Liver (tissue), 9 donors: ENCODE data around the gene CLIC3. TPM values are rescaled to one million over a fixed set of nuclear protein-coding genes. Genes with fewer than 3 reads are reported as not detected.

ENCODE experiments used
- DNase-seq: peaks from one replicate; pipeline ENCODE4 v3.0.0-alpha.2; 2017; ENCODE audit warnings: low spot score
- H3K27ac ChIP-seq, 2 donors: one replicate each; pipeline ENCODE4 v1.7.0; 2013; ENCODE audit warnings: inconsistent platforms in 2 of 2, low read length in 2 of 2, control low read depth in 1 of 2, low read depth in 1 of 2, mild to moderate bottlenecking in 1 of 2
- H3K27me3 ChIP-seq, 4 donors: one replicate each; pipeline versions ENCODE4 v1.6.1 to v1.7.0; 2013; ENCODE audit warnings: low read length in 3 of 4, inconsistent platforms in 1 of 4, mild to moderate bottlenecking in 1 of 4, moderate library complexity in 1 of 4; ENCODE audit not compliant: control insufficient read depth in 4 of 4, insufficient read depth in 4 of 4
- H3K36me3 ChIP-seq, 4 donors: one replicate each; pipeline versions ENCODE4 v1.6.1 to v1.7.0; 2013; ENCODE audit warnings: low read length in 3 of 4, mild to moderate bottlenecking in 3 of 4, low read depth in 1 of 4, moderate library complexity in 1 of 4; ENCODE audit not compliant: control insufficient read depth in 4 of 4, insufficient read depth in 3 of 4
- H3K4me1 ChIP-seq, 4 donors: one replicate each; pipeline versions ENCODE4 v1.6.1 to v1.7.0; 2013; ENCODE audit warnings: low read length in 3 of 4, mild to moderate bottlenecking in 3 of 4, moderate library complexity in 1 of 4; ENCODE audit not compliant: control insufficient read depth in 4 of 4, insufficient read depth in 4 of 4
- H3K4me3 ChIP-seq, 3 donors: one replicate each; pipeline versions ENCODE4 v1.6.1 to v1.7.0; 2013; ENCODE audit warnings: low read length in 3 of 3, control low read depth in 1 of 3, low read depth in 1 of 3, mild to moderate bottlenecking in 1 of 3
- H3K9ac ChIP-seq, 2 donors: one replicate each; pipeline ENCODE4 v1.7.0; 2013; ENCODE audit warnings: low read length in 2 of 2, mild to moderate bottlenecking in 2 of 2, moderate library complexity in 2 of 2, control low read depth in 1 of 2, low read depth in 1 of 2
- H3K9me3 ChIP-seq, 4 donors: one replicate each; pipeline versions ENCODE4 v1.6.1 to v1.7.0; 2013; ENCODE audit warnings: low read length in 3 of 4; ENCODE audit not compliant: control insufficient read depth in 4 of 4
- CTCF ChIP-seq: fragments of 150-350 bp; IDR thresholded peaks from 2 replicates; pipeline ENCODE4 v1.5.1; 2017; ENCODE audit warnings: improper control_type of control experiment, low read depth, low read length; ENCODE audit not compliant: missing input control
- EGR1 ChIP-seq, 2 donors: IDR thresholded peaks; 2 replicates each; pipeline ENCODE4 v1.6.1; 2016 to 2018; ENCODE audit warnings: antibody characterized with exemption in 2 of 2, low read depth in 2 of 2
- FOXA1 ChIP-seq: IDR thresholded peaks from 2 replicates; pipeline ENCODE4 v1.6.1; 2016; ENCODE audit warnings: antibody characterized with exemption
- HNF4A ChIP-seq, 2 donors: conservative IDR thresholded peaks; 2 replicates each; pipeline ENCODE4 v1.6.1; 2016; ENCODE audit warnings: antibody characterized with exemption in 2 of 2, mild to moderate bottlenecking in 2 of 2
- HNF4G ChIP-seq: IDR thresholded peaks from 2 replicates; pipeline ENCODE4 v1.6.1; 2016; ENCODE audit warnings: antibody characterized with exemption
- NR2F2 ChIP-seq: IDR thresholded peaks from 2 replicates; pipeline ENCODE4 v1.6.1; 2016; ENCODE audit warnings: antibody characterized with exemption
- RAD21 ChIP-seq, 2 donors: IDR thresholded peaks; 2 replicates each; pipeline ENCODE4 v1.6.1; 2016; ENCODE audit warnings: antibody characterized with exemption in 2 of 2, mild to moderate bottlenecking in 2 of 2
- RXRA ChIP-seq, 2 donors: IDR thresholded peaks; 2 replicates each; pipeline ENCODE4 v1.6.1; 2017 to 2018; ENCODE audit warnings: antibody characterized with exemption in 2 of 2, mild to moderate bottlenecking in 1 of 2
- SP1 ChIP-seq: IDR thresholded peaks from 2 replicates; pipeline ENCODE4 v1.6.1; 2018; ENCODE audit warnings: antibody characterized with exemption, mild to moderate bottlenecking
- TAF1 ChIP-seq: conservative IDR thresholded peaks from 2 replicates; pipeline ENCODE4 v1.6.1; 2016; ENCODE audit warnings: antibody characterized with exemption, mild to moderate bottlenecking
- ZBTB33 ChIP-seq: IDR thresholded peaks from 2 replicates; pipeline ENCODE4 v1.6.1; 2016; ENCODE audit warnings: antibody characterized with exemption
- WGBS: extraction: QIAGEN DNeasy Blood & Tissue Kit; methylation state at CpG from one replicate; pipeline ENCODE4 v1.1.7; 2013; 5-methylcytosine and 5-hydroxymethylcytosine counted together
- polyA plus RNA-seq, 2 donors: library from polyadenylated mRNA; stranded (reverse) in 1 of 2; unstranded in 1 of 2; fragments of 200-250 nt in 1 of 2; fragments of >200 nt in 1 of 2; fragmentation: Nextera tagmentation in 1 of 2; extraction: Ambion mirVana in 1 of 2; gene quantifications; one replicate each; pipeline versions ENCODE4 v1.2.1 to v1.2.3, GENCODE V29; 2013 to 2015
- total RNA-seq, 2 donors: library from RNA; depleted of rRNA; stranded (reverse); fragments of >200 nt; gene quantifications; one replicate each; pipeline ENCODE4 v1.2.3, GENCODE V29; 2014
- donor health status: healthy.
- donor health status: healthy.
- donor health status: healthy.
- donor health status: healthy.
- donor health status: healthy.

Gene CLIC3
- total and polyA plus RNA-seq, 4 donors: 0.33 to 0.83 (median 0.40) TPM

- 28% methylated on average over 15 of the region's 15 CpGs for WGBS
- DNase-seq: peak; percentile 57
- peak overlapping the region in 2 of 3 donors; percentile 62 to 78 for H3K4me3 ChIP-seq
- H3K9ac ChIP-seq: peak overlapping the region; percentile 20 to 26
- H3K4me1 ChIP-seq: peaks cover 10 to 42% (median 29%) of the 10 kb centered on the region in 4 donors
- no peaks in the 10 kb centered on the region for H3K9me3 ChIP-seq
- no peak for TF ChIP-seq FOXA1
- no peak for TF ChIP-seq NR2F2
- peak; percentile 66 to 73 for TF ChIP-seq RAD21 (IDR thresholded peaks at IDR 0.05)
- no peak for TF ChIP-seq HNF4G
- TF ChIP-seq SP1: no peak
- TF ChIP-seq RXRA (IDR thresholded peaks at IDR 0.05): peak; percentile 23 to 61
- TF ChIP-seq CTCF: peak; percentile 38
- peak overlapping the region; percentile 86 to 95 for H3K27ac ChIP-seq
- no peaks in the 10 kb centered on the region for H3K27me3 ChIP-seq
- H3K36me3 ChIP-seq: no peaks in the 10 kb centered on the region
Measured at GRCh38 chr9:136947955-136948510, 48.3 kb downstream of the CLIC3 start.

- Histone ChIP-seq H3K4me1 (peaks cover 10 to 50% (median 34%) of the 10 kb centered on the region in 4 donors), H3K27me3 (no peaks in the 10 kb centered on the region), H3K36me3 (peaks cover 0 to under 1% (median 0%) of the 10 kb centered on the region in 4 donors), H3K27ac (peak overlapping the region; percentile 86 to 95), H3K9ac (peak overlapping the region; percentile 8 to 20), H3K4me3 (peak overlapping the region; percentile 9 to 78 (median 62)), H3K9me3 (no peaks in the 10 kb centered on the region)
- DNase-seq: no peak
- WGBS: 29% methylated on average over 26 of the region's 26 CpGs
- TF ChIP-seq NR2F2: no peak
- no peak for TF ChIP-seq ZBTB33
- TF ChIP-seq FOXA1: no peak
- no peak for TF ChIP-seq HNF4A (conservative IDR thresholded peaks at IDR 0.05)
- no peak for TF ChIP-seq EGR1 (IDR thresholded peaks at IDR 0.05; ENCODE audit: low read depth in 2 of 2)
- no peak for TF ChIP-seq CTCF
- TF ChIP-seq SP1: no peak
- TF ChIP-seq TAF1: no peak
Measured at GRCh38 chr9:136947028-136947891, 49.1 kb downstream of the CLIC3 start.
